ENCODE data around the gene COTL1.

The COTL1 gene

DNA sequence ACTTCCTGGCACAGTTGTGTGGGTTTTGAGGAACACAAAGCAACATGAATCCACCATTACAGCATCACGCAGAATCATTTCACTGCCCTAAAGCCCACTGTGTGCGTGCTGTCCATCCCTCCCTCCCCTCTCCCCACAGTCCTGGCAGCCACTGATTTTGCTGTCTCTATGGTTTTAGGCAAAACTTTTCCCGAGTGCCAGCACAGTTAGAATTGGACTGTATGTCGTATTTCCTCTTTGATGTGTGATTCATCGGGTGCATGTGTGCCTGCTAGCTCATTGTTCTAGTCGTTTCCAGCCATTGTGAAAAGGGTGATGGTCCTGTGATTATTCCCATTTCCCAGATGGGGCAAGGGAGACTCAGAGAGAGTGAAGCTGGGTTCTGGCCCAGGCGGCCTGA, 43.1 kb upstream of the COTL1 start:
- H3K27ac ChIP-seq: no peak overlapping the region
- H3K4me3 ChIP-seq: no peak overlapping the region
- no peak for DNase-seq (ENCODE audit: low spot score)
- TF ChIP-seq, protein P1, sequence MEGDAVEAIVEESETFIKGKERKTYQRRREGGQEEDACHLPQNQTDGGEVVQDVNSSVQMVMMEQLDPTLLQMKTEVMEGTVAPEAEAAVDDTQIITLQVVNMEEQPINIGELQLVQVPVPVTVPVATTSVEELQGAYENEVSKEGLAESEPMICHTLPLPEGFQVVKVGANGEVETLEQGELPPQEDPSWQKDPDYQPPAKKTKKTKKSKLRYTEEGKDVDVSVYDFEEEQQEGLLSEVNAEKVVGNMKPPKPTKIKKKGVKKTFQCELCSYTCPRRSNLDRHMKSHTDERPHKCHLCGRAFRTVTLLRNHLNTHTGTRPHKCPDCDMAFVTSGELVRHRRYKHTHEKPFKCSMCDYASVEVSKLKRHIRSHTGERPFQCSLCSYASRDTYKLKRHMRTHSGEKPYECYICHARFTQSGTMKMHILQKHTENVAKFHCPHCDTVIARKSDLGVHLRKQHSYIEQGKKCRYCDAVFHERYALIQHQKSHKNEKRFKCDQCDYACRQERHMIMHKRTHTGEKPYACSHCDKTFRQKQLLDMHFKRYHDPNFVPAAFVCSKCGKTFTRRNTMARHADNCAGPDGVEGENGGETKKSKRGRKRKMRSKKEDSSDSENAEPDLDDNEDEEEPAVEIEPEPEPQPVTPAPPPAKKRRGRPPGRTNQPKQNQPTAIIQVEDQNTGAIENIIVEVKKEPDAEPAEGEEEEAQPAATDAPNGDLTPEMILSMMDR (IDR thresholded peaks at IDR 0.05): no peak

DNA sequence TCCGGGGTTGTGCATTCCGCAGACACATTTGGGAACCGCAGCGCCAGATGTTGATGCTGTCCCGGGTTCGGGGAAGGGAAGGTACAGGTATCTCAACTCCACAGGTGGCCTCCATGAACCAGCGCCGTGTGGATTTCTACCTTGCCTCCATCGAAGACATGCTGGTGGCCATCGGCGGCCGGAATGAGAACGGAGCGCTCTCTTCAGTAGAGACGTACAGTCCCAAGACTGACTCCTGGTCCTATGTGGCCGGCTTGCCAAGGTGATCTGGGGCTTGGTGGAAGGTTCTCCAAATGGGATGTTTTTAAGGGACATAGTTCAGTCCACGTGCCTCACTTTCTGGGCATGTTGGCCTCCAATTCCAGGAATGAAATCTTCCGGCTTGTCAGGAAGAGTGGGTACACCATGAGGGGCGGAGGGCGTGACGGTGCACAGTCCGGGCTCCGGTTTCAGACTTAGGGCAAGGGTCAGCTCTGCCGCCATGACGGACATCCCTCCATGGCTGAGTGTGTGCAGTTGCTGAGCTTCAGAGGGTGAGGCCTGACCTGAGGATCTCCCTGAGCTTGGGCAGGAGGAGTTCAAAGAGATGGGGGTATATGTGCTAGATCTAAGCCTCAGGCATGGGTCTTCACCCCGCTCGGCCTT, 41.9 kb upstream of the COTL1 start:
- H3K4me3 ChIP-seq: no peak overlapping the region
- no peak for DNase-seq (ENCODE audit: low spot score)
- H3K27ac ChIP-seq: no peak overlapping the region
- TF ChIP-seq, protein P1 (IDR thresholded peaks at IDR 0.05): no peak

DNA sequence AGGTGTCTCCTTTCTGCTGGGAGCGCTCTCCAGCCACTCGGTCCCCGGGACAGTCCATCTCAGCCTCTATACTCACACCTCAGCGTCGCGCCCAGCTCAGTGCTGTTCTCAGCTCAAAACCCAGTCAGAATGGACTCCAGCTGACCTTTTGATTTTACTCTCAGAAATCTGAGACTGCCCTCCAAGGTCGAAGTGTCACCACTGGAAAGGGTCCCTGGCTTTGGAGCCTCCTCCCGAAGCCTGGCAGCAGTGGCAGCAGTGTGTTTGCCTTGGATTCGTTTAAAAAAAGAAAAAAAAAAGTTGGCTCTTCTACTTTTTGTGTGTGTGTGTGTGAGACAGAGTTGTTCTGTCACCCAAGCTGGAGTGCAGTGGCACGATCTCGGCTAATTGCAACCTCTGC, 40.8 kb upstream of the COTL1 start:
- TF ChIP-seq, protein P1 (IDR thresholded peaks at IDR 0.05): no peak
- no peak for DNase-seq (ENCODE audit: low spot score)
- no peak overlapping the region for H3K27ac ChIP-seq
- no peak overlapping the region for H3K4me3 ChIP-seq

DNA sequence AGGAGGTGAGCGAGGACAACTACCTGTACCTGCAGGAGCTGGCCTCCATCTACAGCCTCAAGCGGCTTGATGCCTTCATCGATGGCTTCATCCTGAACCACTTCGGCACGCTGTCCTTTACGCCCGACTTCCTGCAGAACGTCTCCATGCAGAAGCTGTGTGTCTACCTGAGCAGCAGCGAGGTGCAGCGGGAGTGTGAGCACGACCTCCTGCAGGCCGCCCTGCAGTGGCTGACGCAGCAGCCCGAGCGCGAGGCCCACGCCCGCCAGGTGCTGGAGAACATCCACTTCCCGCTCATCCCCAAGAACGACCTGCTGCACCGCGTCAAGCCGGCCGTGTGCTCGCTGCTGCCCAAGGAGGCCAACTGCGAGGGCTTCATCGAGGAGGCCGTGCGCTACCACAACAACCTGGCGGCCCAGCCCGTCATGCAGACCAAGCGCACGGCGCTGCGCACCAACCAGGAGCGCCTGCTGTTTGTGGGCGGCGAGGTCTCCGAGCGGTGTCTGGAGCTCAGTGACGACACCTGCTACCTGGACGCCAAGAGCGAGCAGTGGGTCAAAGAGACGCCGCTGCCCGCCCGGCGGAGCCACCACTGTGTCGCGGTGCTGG, 39.5 kb upstream of the COTL1 start:
- Histone ChIP-seq H3K27ac (no peak overlapping the region), H3K4me3 (no peak overlapping the region)
- DNase-seq (ENCODE audit: low spot score): no peak
- TF ChIP-seq, protein P1 (IDR thresholded peaks at IDR 0.05): no peak

DNA sequence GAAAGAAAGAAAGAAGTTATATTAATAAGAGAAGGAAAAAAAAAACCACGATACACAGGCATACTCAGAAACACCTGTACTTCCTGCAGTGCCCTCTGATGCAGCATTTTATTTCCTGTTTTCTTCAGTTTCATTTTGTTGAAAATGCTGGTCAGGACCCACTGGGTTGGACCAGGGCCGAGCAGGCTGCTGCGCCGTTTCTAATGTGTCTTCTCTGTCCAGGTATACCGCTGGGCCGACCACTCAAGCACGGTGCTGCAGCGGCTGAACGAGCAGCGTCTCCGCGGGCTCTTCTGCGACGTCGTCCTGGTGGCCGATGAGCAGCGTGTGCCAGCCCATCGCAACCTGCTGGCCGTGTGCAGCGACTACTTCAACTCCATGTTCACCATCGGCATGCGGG, 38.8 kb upstream of the COTL1 start:
- Histone ChIP-seq H3K4me3 (no peak overlapping the region), H3K27ac (no peak overlapping the region)
- TF ChIP-seq, protein P1 (IDR thresholded peaks at IDR 0.05): no peak
- DNase-seq (ENCODE audit: low spot score): no peak

DNA sequence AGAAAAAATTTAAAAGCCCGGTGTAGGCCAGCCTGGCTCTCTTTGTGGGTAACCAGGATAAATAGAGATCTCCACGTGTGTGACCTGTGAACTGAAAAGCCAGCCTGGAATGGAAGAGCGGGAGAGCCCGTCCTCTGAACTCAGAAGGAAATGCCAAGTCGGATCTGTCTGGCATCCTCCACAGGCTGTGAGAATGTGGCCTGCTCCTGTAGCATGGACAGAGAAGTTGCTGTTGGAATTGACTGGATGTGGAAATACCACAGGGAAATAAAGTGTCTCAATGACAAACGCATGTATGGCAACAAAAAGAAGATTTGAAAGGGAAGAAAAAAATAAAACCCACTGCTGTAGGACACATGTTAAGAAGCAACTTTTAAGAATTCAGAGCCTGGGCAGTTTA, 37.1 kb upstream of the COTL1 start:
- no peak for DNase-seq (ENCODE audit: low spot score)
- TF ChIP-seq, protein P1 (IDR thresholded peaks at IDR 0.05): no peak
- H3K4me3 ChIP-seq: no peak overlapping the region
- H3K27ac ChIP-seq: no peak overlapping the region

DNA sequence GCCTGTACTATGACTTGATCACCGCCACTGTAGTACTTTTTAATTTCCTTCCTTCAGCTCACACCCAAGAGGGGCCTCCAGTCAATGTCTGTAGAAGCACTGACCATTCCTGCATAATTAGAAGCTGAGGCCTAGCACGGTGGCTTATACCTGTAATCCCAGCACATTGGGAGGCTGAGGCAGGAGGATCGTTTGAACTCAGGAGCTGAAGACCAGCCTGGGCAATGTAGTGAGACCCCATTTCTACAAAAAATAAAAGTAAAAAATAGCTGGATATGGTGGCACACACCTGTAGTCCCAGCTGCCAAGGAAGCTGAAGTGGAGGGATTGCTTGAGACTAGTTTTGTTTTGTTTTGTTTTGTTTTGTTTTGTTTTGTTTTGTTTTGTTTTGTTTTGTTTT, 36.4 kb upstream of the COTL1 start:
- no peak overlapping the region for H3K27ac ChIP-seq
- no peak overlapping the region for H3K4me3 ChIP-seq
- DNase-seq (ENCODE audit: low spot score): no peak
- TF ChIP-seq, protein P1 (IDR thresholded peaks at IDR 0.05): no peak
